ENCODE data around the gene XRCC2.
A peak's percentile ranks its signal among the peaks of the same experiment; 100 is the strongest.
"Not testable (repeated sequence)": the region's sequence is repeated elsewhere in the genome, so short reads cannot be mapped to it uniquely, and the experiment has no call there.

Gene XRCC2

DNA sequence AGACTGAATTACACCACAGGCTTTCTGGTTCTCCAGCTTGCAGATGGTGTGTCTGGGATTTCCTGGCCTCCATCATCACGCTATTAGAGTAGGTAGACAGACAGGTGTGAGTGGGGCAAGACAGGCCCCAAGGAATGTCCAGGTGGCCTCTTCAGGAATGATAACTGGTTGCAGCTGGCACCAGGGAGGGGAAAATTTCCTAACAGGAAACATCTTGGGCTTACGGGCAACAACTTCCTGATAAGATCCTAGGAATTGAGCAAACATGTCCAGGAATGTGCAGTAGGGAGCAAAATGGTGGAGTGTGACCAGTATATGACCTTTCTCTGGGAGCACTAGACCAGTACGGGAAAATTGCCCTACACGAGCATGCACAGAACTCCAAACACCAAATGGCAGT lies 11.3 kb downstream of the XRCC2 start:
- DNase-seq (ENCODE audit: low spot score): no peak

DNA sequence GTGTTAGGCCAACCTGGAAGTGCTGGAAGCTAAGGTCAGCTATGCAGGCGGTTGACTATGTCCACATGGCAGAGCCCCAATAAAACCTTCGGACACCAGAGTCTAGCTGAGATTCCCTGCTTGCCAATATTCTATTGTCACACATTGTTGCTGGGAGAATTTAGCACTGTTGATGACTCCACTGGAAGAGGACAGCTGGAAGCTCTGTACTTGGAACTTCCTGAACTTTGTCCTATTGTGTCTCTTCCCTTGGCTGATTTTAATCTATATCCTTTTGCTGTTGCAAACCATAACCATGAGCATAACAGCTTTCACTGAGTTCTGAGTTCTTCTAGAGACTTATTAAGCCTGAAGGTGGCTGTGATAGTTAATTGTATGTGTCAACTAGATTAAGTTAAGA lies 12.0 kb downstream of the XRCC2 start:
- no peak for DNase-seq (ENCODE audit: low spot score)

GRCh38 chr7:152663148-152663740 lies 12.7 kb downstream of the XRCC2 start:
- no peak for DNase-seq (ENCODE audit: low spot score)

GRCh38 chr7:152661479-152661878 lies 14.5 kb downstream of the XRCC2 start:
- DNase-seq (ENCODE audit: low spot score): no peak

DNA sequence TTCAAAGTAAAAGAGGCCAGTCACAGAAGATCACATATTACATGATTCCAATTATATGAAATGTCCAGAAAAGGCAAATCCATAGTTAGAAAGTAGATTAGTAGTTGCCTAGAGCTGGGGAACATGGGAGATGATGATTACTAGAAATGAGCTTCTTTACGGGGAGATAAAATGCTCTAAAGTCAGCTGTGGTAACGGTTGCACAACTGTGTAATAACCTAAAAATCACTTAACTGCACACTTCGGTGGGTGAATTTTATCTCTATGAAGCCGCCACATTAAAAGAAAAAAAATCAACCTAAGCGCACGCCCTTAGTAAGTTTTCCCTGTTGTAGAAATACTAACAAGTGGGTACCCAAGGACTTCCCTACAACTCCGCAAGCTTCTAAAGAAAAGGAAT lies 15.9 kb downstream of the XRCC2 start:
- no peak for DNase-seq (ENCODE audit: low spot score)

DNA sequence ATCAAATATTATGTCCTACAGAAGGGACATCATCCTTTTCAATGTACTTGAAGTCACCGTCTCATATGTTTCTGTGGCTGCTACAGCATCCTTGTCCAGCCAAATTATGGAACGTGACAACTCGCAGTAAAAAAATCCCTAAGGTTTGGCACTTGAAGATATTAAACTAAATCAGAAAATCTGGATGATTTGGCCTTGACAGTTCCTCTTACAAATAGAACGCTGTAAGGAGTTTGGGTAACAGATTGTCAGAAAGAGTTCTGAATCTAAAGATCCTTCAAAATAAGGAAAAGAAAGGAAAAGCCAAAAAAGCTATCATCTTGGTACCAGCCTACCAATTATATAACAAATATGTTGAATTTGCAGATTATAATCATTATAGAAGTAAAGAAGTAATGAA lies 21.0 kb downstream of the XRCC2 start:
- no peak for DNase-seq (ENCODE audit: low spot score)

- no peak for DNase-seq (ENCODE audit: low spot score)
These were observed 26.7 kb downstream of the XRCC2 start for GRCh38 chr7:152649220-152649619.

- no peak for DNase-seq (ENCODE audit: low spot score)
These were observed 28.9 kb downstream of the XRCC2 start for GRCh38 chr7:152647009-152647408.

DNA sequence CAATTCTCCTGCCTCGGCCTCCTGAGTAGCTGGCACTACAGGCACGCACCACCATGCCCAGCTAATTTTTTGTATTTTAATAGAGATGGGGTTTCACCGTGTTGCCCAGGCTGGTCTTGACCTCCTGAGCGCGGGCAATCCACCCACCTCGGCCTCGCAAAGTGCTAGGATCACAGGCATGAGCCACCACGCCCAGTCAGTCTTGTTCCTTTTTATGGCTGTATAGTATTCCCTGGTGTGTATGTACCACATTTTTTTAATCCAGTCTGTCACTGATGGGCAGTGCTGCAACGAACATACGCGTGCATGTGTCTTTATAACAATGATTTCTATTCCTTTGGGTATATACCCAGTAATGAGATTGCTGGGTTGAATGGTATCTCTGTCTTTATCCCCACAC lies 29.4 kb downstream of the XRCC2 start:
- DNase-seq (ENCODE audit: low spot score): not testable (repeated sequence)

- DNase-seq (ENCODE audit: low spot score): no peak
These were observed 31.9 kb downstream of the XRCC2 start for GRCh38 chr7:152643979-152644559.

DNA sequence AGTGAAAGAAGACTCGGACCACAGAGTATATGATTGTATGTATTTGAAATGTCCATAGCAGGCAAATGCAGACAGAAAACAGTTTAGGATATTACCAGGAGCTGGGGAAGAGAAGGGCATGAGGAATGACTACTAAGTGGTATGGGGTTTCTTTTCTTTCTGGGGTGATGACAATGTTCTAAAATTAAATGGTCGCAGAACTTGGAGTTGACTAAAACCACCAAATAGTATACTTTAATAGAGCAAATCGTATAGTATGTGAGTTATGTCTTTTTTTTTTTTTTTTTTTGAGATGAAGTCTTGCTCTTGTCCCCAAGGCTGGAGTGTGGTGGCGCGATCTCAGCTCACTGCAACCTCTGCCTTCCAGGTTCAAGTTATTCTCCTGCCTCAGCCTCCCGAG lies 34.6 kb downstream of the XRCC2 start:
- no peak for DNase-seq (ENCODE audit: low spot score)

- no peak for DNase-seq (ENCODE audit: low spot score)
These were observed 35.1 kb downstream of the XRCC2 start for GRCh38 chr7:152640829-152641228.

DNA sequence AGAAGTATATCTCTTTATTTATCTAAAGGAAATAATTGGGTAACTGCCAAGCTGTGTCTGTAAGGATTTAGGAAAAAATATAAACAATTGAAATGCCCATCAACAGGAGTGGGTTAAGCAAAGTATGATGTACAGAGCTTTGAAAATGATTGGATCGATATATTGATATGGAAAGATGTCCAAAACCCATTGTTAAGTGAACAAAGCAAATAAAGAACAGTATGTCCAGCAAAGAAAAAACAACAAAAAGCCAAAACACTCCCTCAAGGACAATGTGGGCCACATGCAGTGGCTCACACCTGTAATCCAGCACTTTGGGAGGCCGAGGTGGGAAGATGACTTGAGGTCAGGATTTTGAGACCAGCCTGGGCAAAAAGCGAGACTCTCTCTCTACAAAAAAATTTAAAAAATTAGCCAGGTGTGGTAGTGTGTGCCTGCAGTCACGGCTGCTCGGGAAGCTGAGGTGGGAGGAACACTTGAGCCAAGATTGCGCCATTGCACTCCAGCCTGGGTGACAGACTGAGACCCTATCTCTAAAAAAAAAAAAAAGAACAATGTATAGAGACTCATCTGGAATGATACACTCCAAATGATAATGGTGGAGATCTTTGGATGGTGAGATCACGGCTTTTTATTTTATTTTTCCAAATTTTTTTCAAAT lies 37.9 kb downstream of the XRCC2 start:
- DNase-seq (ENCODE audit: low spot score): no peak

DNA sequence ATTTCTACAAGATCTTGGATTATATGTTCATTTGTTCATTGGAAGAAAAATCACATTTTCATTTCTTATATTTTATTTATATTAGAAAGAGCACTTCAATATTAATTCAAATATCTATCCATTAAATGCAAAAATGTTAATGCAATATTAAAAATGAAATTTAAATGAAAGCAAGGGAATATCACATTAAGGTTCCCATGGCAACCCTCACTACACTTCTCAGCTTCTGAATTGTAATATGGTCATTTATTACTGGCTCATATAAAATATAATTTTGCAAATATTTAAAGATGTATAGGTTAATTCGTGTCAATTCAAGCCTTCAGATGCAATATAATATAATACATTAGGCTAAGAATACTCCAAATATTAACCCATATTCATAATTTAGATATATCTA lies 38.8 kb downstream of the XRCC2 start:
- DNase-seq (ENCODE audit: low spot score): no peak

- no peak for DNase-seq (ENCODE audit: low spot score)
These were observed 39.5 kb downstream of the XRCC2 start for GRCh38 chr7:152636441-152636840.

DNA sequence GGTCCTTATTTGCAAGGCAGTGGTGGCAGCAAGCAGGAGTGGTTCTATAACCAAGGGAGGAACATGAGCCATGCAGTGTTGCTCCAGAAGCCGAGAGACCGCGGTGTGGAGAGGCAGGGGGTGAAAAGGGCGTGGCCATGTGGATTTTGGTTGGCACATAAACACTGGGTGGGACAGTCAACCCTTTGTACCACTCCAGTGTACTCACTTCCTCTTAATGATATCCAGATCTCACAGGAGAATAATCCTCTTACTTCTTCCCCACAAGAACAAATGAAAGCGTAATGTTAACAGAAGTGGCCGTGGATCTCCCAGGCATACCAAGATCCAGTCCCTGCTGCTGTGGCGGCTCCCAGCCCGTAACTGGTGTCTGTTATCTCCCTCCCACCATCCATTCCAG lies 42.4 kb downstream of the XRCC2 start:
- DNase-seq (ENCODE audit: low spot score): no peak

GRCh38 chr7:152633072-152633471 lies 42.9 kb downstream of the XRCC2 start:
- no peak for DNase-seq (ENCODE audit: low spot score)

- not testable (repeated sequence) for DNase-seq (ENCODE audit: low spot score)
These were observed 47.2 kb downstream of the XRCC2 start for GRCh38 chr7:152628772-152629171.

- no peak for DNase-seq (ENCODE audit: low spot score)
These were observed 51.7 kb downstream of the XRCC2 start for GRCh38 chr7:152624228-152624627.

- no peak for DNase-seq (ENCODE audit: low spot score)
These were observed 54.5 kb downstream of the XRCC2 start for GRCh38 chr7:152621426-152621825.

- DNase-seq (ENCODE audit: low spot score): no peak
These were observed 56.8 kb downstream of the XRCC2 start for GRCh38 chr7:152619027-152619739.

- no peak for DNase-seq (ENCODE audit: low spot score)
These were observed 57.5 kb downstream of the XRCC2 start for GRCh38 chr7:152618427-152618826.

- DNase-seq (ENCODE audit: low spot score): peak; percentile 37
These were observed 58.9 kb downstream of the XRCC2 start for GRCh38 chr7:152617056-152617455.
